Activated CD8-positive, alpha-beta memory T cell treated with anti-CD3 and anti-CD28 coated beads, Interleukin-2, amount 10 ng/mL, durations not matched to agents 7 days and 5 days (primary cell): ENCODE data around the gene RMP24.
A peak's percentile ranks its signal among the peaks of the same experiment; 100 is the strongest.

Experiments used
- ATAC-seq: fragments of 150-1000 bp; cut with Tn5 transposase; one replicate; pipeline ENCODE4 v1.10.0; 2021; ENCODE audit warnings: moderate library complexity
- CTCF ChIA-PET: fragments of 350-600 bp; sonication (Branson Sonifier 250); formaldehyde crosslinking; loops from one replicate; lab custom pipeline; 2021; ENCODE audit warnings: antibody characterized with exemption; lab: Charles Lee
- DNase-seq: peaks from one replicate; pipeline ENCODE4 v3.0.0-alpha.2; 2020
- H3K27ac Mint-ChIP-seq: one replicate; pipeline ENCODE4 v1.8.0; 2021; ENCODE audit warnings: mild to moderate bottlenecking, mixed read lengths
- H3K27me3 Mint-ChIP-seq: one replicate; pipeline ENCODE4 v1.8.0; 2021; ENCODE audit warnings: mixed read lengths
- H3K36me3 Mint-ChIP-seq: one replicate; pipeline ENCODE4 v1.8.0; 2021; ENCODE audit warnings: mild to moderate bottlenecking, mixed read lengths
- H3K4me1 Mint-ChIP-seq: one replicate; pipeline ENCODE4 v1.8.0; 2021; ENCODE audit warnings: mixed read lengths
- H3K4me3 Mint-ChIP-seq: one replicate; pipeline ENCODE4 v1.8.0; 2021; ENCODE audit warnings: mild to moderate bottlenecking, moderate library complexity, mixed read lengths
- H3K9me3 Mint-ChIP-seq: one replicate; pipeline ENCODE4 v1.8.0; 2022; ENCODE audit warnings: low read depth, mixed read lengths

Gene RMP24

GRCh38 chr18:35972197-35973000 lies at the start of gene RMP24:
TSS of gene RMP24 (plus strand) at chr18:35972679.
- Mint-ChIP-seq H3K27ac (peak within 1 kb of the TSS; percentile 96), H3K9me3 (no peaks in the 10 kb centered on the region), H3K27me3 (no peaks in the 10 kb centered on the region), H3K4me3 (peak within 1 kb of the TSS; percentile 87), H3K4me1 (peaks cover 44% of the 10 kb centered on the region), H3K36me3 (peaks cover 26% of the 10 kb centered on the region)
- CTCF ChIA-PET: interaction anchor here (0.9 to 1.2 kb wide), 3 partner anchors 14 to 946 kb away, joined by 3 to 6 read pairs (median 4); no protein-coding TSS in a partner anchor
- ATAC-seq: peak; percentile 89
- DNase-seq: peak; percentile 96

- CTCF ChIA-PET: no interaction called here
- Mint-ChIP-seq H3K9me3 (no peaks in the 10 kb centered on the region), H3K4me3 (no peak overlapping the region), H3K4me1 (no peaks in the 10 kb centered on the region), H3K27me3 (peaks cover 23% of the 10 kb centered on the region), H3K27ac (no peak overlapping the region), H3K36me3 (no peaks in the 10 kb centered on the region)
- DNase-seq (no peak), ATAC-seq (no peak)
Measured at GRCh38 chr18:35923939-35924684, 48.4 kb upstream of the RMP24 start.

- no peak for DNase-seq
- H3K4me1 Mint-ChIP-seq: no peaks in the 10 kb centered on the region
- ATAC-seq: no peak
- H3K27ac Mint-ChIP-seq: no peak overlapping the region
- peaks cover 3% of the 10 kb centered on the region for H3K9me3 Mint-ChIP-seq
- H3K27me3 Mint-ChIP-seq: peaks cover 24% of the 10 kb centered on the region
- no peak overlapping the region for H3K4me3 Mint-ChIP-seq
- CTCF ChIA-PET: no interaction called here
- peaks cover 1% of the 10 kb centered on the region for H3K36me3 Mint-ChIP-seq
Measured at GRCh38 chr18:35926884-35927283, 45.6 kb upstream of the RMP24 start.

- DNase-seq (no peak), ATAC-seq (no peak)
- Mint-ChIP-seq H3K4me3 (no peak overlapping the region), H3K4me1 (no peaks in the 10 kb centered on the region), H3K9me3 (peaks cover 3% of the 10 kb centered on the region), H3K27ac (no peak overlapping the region), H3K36me3 (peaks cover 1% of the 10 kb centered on the region), H3K27me3 (peaks cover 22% of the 10 kb centered on the region)
- CTCF ChIA-PET: no interaction called here
Measured at GRCh38 chr18:35927430-35927829, 45.0 kb upstream of the RMP24 start.

GRCh38 chr18:35933982-35934381 lies 38.5 kb upstream of the RMP24 start:
- Mint-ChIP-seq H3K4me1 (no peaks in the 10 kb centered on the region), H3K4me3 (no peak overlapping the region), H3K27ac (no peak overlapping the region), H3K36me3 (peaks cover 1% of the 10 kb centered on the region), H3K27me3 (peaks cover 2% of the 10 kb centered on the region), H3K9me3 (peaks cover 3% of the 10 kb centered on the region)
- ATAC-seq (no peak), DNase-seq (no peak)
- CTCF ChIA-PET: no interaction called here

- DNase-seq: no peak
- H3K4me1 Mint-ChIP-seq: no peaks in the 10 kb centered on the region
- no peak overlapping the region for H3K4me3 Mint-ChIP-seq
- peaks cover 1% of the 10 kb centered on the region for H3K36me3 Mint-ChIP-seq
- ATAC-seq: no peak
- CTCF ChIA-PET: no interaction called here
- peaks cover 2% of the 10 kb centered on the region for H3K27me3 Mint-ChIP-seq
- H3K9me3 Mint-ChIP-seq: peaks cover 3% of the 10 kb centered on the region
- no peak overlapping the region for H3K27ac Mint-ChIP-seq
Measured at GRCh38 chr18:35934891-35935290, 37.6 kb upstream of the RMP24 start.

GRCh38 chr18:35935805-35936204 lies 36.7 kb upstream of the RMP24 start:
- CTCF ChIA-PET: no interaction called here
- Mint-ChIP-seq H3K9me3 (no peaks in the 10 kb centered on the region), H3K4me3 (no peak overlapping the region)

GRCh38 chr18:35936951-35937350 lies 35.5 kb upstream of the RMP24 start:
- H3K36me3 Mint-ChIP-seq: no peaks in the 10 kb centered on the region
- no peaks in the 10 kb centered on the region for H3K4me1 Mint-ChIP-seq
- CTCF ChIA-PET: interaction anchor here (0.8 to 1.2 kb wide), 2 partner anchors 14 to 22 kb away, joined by 3 read pairs; no protein-coding TSS in a partner anchor
- no peak for ATAC-seq
- no peak for DNase-seq
- no peaks in the 10 kb centered on the region for H3K9me3 Mint-ChIP-seq
- H3K27me3 Mint-ChIP-seq: peaks cover 3% of the 10 kb centered on the region
- no peak overlapping the region for H3K4me3 Mint-ChIP-seq
- no peak overlapping the region for H3K27ac Mint-ChIP-seq

More at GRCh38 chr18:35935805-35936204, 36.7 kb upstream of the RMP24 start:
- no peak for DNase-seq
- no peaks in the 10 kb centered on the region for H3K36me3 Mint-ChIP-seq
- H3K4me1 Mint-ChIP-seq: no peaks in the 10 kb centered on the region
- no peak for ATAC-seq
- peaks cover 2% of the 10 kb centered on the region for H3K27me3 Mint-ChIP-seq
- no peak overlapping the region for H3K27ac Mint-ChIP-seq

GRCh38 chr18:35938158-35938557 lies 34.3 kb upstream of the RMP24 start:
- Mint-ChIP-seq H3K4me1 (no peaks in the 10 kb centered on the region), H3K4me3 (no peak overlapping the region), H3K27ac (no peak overlapping the region), H3K27me3 (peaks cover 2% of the 10 kb centered on the region), H3K9me3 (no peaks in the 10 kb centered on the region), H3K36me3 (no peaks in the 10 kb centered on the region)
- CTCF ChIA-PET: interaction anchor here (0.9 to 1.3 kb wide), 2 partner anchors 16 to 552 kb away, joined by 3 read pairs; no protein-coding TSS in a partner anchor
- DNase-seq (no peak), ATAC-seq (no peak)

- H3K9me3 Mint-ChIP-seq: no peaks in the 10 kb centered on the region
- ATAC-seq: no peak
- H3K4me1 Mint-ChIP-seq: no peaks in the 10 kb centered on the region
- H3K4me3 Mint-ChIP-seq: no peak overlapping the region
- H3K36me3 Mint-ChIP-seq: no peaks in the 10 kb centered on the region
- peaks cover 2% of the 10 kb centered on the region for H3K27me3 Mint-ChIP-seq
- H3K27ac Mint-ChIP-seq: no peak overlapping the region
- CTCF ChIA-PET: interaction anchor here (0.9 to 1.3 kb wide), 2 partner anchors 17 to 552 kb away, joined by 3 read pairs; no protein-coding TSS in a partner anchor
- no peak for DNase-seq
Measured at GRCh38 chr18:35938562-35938961, 33.9 kb upstream of the RMP24 start.

GRCh38 chr18:35939138-35939537 lies 33.3 kb upstream of the RMP24 start:
- Mint-ChIP-seq H3K27ac (no peak overlapping the region), H3K27me3 (peaks cover 2% of the 10 kb centered on the region), H3K4me1 (no peaks in the 10 kb centered on the region), H3K4me3 (no peak overlapping the region), H3K36me3 (no peaks in the 10 kb centered on the region), H3K9me3 (no peaks in the 10 kb centered on the region)
- CTCF ChIA-PET: no interaction called here
- ATAC-seq: no peak
- DNase-seq: no peak

- Mint-ChIP-seq H3K4me1 (no peaks in the 10 kb centered on the region), H3K4me3 (no peak overlapping the region), H3K9me3 (no peaks in the 10 kb centered on the region), H3K27me3 (peaks cover 2% of the 10 kb centered on the region), H3K36me3 (no peaks in the 10 kb centered on the region), H3K27ac (no peak overlapping the region)
- CTCF ChIA-PET: interaction anchor here (0.8 to 1.2 kb wide), 2 partner anchors 9 to 184 kb away, joined by 3 read pairs; no protein-coding TSS in a partner anchor
- ATAC-seq (no peak), DNase-seq (no peak)
Measured at GRCh38 chr18:35941299-35941698, 31.2 kb upstream of the RMP24 start.

- Mint-ChIP-seq H3K9me3 (no peaks in the 10 kb centered on the region), H3K4me3 (no peak overlapping the region), H3K27me3 (peaks cover 2% of the 10 kb centered on the region), H3K36me3 (no peaks in the 10 kb centered on the region), H3K27ac (no peak overlapping the region), H3K4me1 (no peaks in the 10 kb centered on the region)
- ATAC-seq: no peak
- CTCF ChIA-PET: interaction anchor here (0.7 kb wide), 1 partner anchor 9 kb away, joined by 3 read pairs; no protein-coding TSS in a partner anchor
- no peak for DNase-seq
Measured at GRCh38 chr18:35942133-35942532, 30.3 kb upstream of the RMP24 start.
